Measurements from ENCODE around the gene SCAMP4.

Gene SCAMP4

GRCh38 chr19:1905110-1905862 lies at the start of gene SCAMP4, which contains the start of gene ADAT3:
SCAMP4 (plus strand) TSS chr19:1905399; CDS start chr19:1915020, 9,621 bp downstream.
ADAT3 (plus strand) TSS chr19:1905399; CDS start chr19:1912048, 6,649 bp downstream.
- DNase-seq (ENCODE audit: low read depth) = peak; percentile 87

- no peak for DNase-seq (ENCODE audit: low read depth)
Measured at GRCh38 chr19:1855828-1856255, 49.4 kb upstream of the SCAMP4 start.

- DNase-seq (ENCODE audit: low read depth) = no peak
Measured at GRCh38 chr19:1856345-1856697, 48.9 kb upstream of the SCAMP4 start.

- DNase-seq (ENCODE audit: low read depth) = no peak
Measured at GRCh38 chr19:1856698-1857603, 48.2 kb upstream of the SCAMP4 start.

GRCh38 chr19:1857648-1858326 lies 47.4 kb upstream of the SCAMP4 start:
- DNase-seq (ENCODE audit: low read depth) = no peak

GRCh38 chr19:1858412-1859081 lies 46.7 kb upstream of the SCAMP4 start:
- DNase-seq (ENCODE audit: low read depth) = no peak

GRCh38 chr19:1859331-1859781 lies 45.8 kb upstream of the SCAMP4 start:
- DNase-seq (ENCODE audit: low read depth) = no peak

GRCh38 chr19:1860042-1860775 lies 45.0 kb upstream of the SCAMP4 start:
- no peak for DNase-seq (ENCODE audit: low read depth)

- no peak for DNase-seq (ENCODE audit: low read depth)
Measured at GRCh38 chr19:1860821-1861598, 44.2 kb upstream of the SCAMP4 start.

- DNase-seq (ENCODE audit: low read depth) = no peak
Measured at GRCh38 chr19:1861599-1862031, 43.6 kb upstream of the SCAMP4 start.

GRCh38 chr19:1862068-1862423 lies 43.2 kb upstream of the SCAMP4 start:
- DNase-seq (ENCODE audit: low read depth) = no peak

- no peak for DNase-seq (ENCODE audit: low read depth)
Measured at GRCh38 chr19:1862424-1863327, 42.5 kb upstream of the SCAMP4 start.

GRCh38 chr19:1863328-1863637 lies 41.9 kb upstream of the SCAMP4 start, which contains the start of gene KLF16:
KLF16 (minus strand) TSS chr19:1863579; CDS start chr19:1863497, 82 bp downstream.
- DNase-seq (ENCODE audit: low read depth) = no peak

GRCh38 chr19:1863638-1864479 lies 41.3 kb upstream of the SCAMP4 start:
- no peak for DNase-seq (ENCODE audit: low read depth)

- DNase-seq (ENCODE audit: low read depth) = no peak
Measured at GRCh38 chr19:1864480-1865171, 40.6 kb upstream of the SCAMP4 start.

- DNase-seq (ENCODE audit: low read depth) = no peak
Measured at GRCh38 chr19:1865172-1866010, 39.8 kb upstream of the SCAMP4 start.
